ENCODE results near the gene SDK1. TPM values are rescaled to one million over a fixed set of nuclear protein-coding genes. Genes with fewer than 3 reads are reported as not detected.

The SDK1 gene
- total and polyA plus RNA-seq, 2 experiments from 2014 or later = 2.1 to 10.0 TPM

DNA sequence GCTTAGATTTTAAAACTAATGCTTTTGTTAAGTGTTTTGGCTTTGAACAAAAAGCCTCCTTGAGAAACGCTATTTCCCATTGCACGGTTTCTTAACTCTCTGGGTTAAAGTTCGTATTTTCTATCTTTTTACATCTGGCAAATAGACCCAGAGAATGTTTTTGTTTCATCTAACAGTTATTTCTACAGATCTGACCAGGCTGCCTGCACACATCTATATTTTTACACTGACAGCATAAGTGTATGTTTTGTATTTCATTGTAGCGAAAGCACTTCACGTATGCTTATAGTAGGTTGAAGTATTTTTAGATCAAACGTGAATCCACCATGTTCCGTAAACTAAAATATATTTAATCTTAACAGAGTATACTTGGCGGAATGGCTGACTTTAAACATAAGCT lies 477.3 kb downstream of the SDK1 start:
- H3K27ac Mint-ChIP-seq = no peak overlapping the region
- Histone ChIP-seq H3K27ac (ENCODE audit: low read depth) (no peak overlapping the region), H2AFZ (no peak overlapping the region), H3K36me3 (ENCODE audit: insufficient read depth) (no peaks in the 10 kb centered on the region), H3K27me3 (ENCODE audit: insufficient read depth) (no peaks in the 10 kb centered on the region), H3K9me2 (ENCODE audit: insufficient read depth) (no peaks in the 10 kb centered on the region), H3K79me2 (replicated peaks; ENCODE audit: insufficient read depth) (no peaks in the 10 kb centered on the region), H3F3A (replicated peaks; ENCODE audit: low read depth) (no peaks in the 10 kb centered on the region), H3K4me3 (no peak overlapping the region), H3K4me1 (ENCODE audit: insufficient read depth) (no peaks in the 10 kb centered on the region), H3K4me2 (no peak overlapping the region), H4K20me1 (replicated peaks; ENCODE audit: insufficient read depth) (no peaks in the 10 kb centered on the region)
- peaks cover 19% of the 10 kb centered on the region for H3K9me3 Mint-ChIP-seq
- no peak overlapping the region for H3K4me3 Mint-ChIP-seq
- TF ChIP-seq JUNB (IDR thresholded peaks at IDR 0.05; ENCODE audit: unreplicated experiment) (no peak), EZH2phosphoT487 (IDR thresholded peaks at IDR 0.05; ENCODE audit: unreplicated experiment) (no peak), NANOG (IDR thresholded peaks at IDR 0.05; ENCODE audit: borderline replicate concordance) (no peak), CREB1 (CRISPR knock-in tag; IDR thresholded peaks at IDR 0.05; ENCODE audit: low read depth) (no peak), POLR2AphosphoS5 (IDR thresholded peaks at IDR 0.05; ENCODE audit: low read depth) (no peak), ZNF462 (CRISPR knock-in tag; IDR thresholded peaks at IDR 0.05) (no peak), STAT1 (IDR thresholded peaks at IDR 0.05; ENCODE audit: unreplicated experiment) (no peak), ZNF114 (CRISPR knock-in tag; IDR thresholded peaks at IDR 0.05) (no peak), EZH2 (IDR thresholded peaks at IDR 0.05; ENCODE audit: low read depth, unreplicated experiment) (no peak), ETS1 (IDR thresholded peaks at IDR 0.05) (no peak), ZNF331 (CRISPR knock-in tag; IDR thresholded peaks at IDR 0.05; ENCODE audit: low read depth) (no peak)
- TF ChIP-seq, protein P1, sequence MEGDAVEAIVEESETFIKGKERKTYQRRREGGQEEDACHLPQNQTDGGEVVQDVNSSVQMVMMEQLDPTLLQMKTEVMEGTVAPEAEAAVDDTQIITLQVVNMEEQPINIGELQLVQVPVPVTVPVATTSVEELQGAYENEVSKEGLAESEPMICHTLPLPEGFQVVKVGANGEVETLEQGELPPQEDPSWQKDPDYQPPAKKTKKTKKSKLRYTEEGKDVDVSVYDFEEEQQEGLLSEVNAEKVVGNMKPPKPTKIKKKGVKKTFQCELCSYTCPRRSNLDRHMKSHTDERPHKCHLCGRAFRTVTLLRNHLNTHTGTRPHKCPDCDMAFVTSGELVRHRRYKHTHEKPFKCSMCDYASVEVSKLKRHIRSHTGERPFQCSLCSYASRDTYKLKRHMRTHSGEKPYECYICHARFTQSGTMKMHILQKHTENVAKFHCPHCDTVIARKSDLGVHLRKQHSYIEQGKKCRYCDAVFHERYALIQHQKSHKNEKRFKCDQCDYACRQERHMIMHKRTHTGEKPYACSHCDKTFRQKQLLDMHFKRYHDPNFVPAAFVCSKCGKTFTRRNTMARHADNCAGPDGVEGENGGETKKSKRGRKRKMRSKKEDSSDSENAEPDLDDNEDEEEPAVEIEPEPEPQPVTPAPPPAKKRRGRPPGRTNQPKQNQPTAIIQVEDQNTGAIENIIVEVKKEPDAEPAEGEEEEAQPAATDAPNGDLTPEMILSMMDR (conservative IDR thresholded peaks at IDR 0.05; ENCODE audit: low read depth in 2 of 2) = no peak
- TF ChIP-seq, protein P2, sequence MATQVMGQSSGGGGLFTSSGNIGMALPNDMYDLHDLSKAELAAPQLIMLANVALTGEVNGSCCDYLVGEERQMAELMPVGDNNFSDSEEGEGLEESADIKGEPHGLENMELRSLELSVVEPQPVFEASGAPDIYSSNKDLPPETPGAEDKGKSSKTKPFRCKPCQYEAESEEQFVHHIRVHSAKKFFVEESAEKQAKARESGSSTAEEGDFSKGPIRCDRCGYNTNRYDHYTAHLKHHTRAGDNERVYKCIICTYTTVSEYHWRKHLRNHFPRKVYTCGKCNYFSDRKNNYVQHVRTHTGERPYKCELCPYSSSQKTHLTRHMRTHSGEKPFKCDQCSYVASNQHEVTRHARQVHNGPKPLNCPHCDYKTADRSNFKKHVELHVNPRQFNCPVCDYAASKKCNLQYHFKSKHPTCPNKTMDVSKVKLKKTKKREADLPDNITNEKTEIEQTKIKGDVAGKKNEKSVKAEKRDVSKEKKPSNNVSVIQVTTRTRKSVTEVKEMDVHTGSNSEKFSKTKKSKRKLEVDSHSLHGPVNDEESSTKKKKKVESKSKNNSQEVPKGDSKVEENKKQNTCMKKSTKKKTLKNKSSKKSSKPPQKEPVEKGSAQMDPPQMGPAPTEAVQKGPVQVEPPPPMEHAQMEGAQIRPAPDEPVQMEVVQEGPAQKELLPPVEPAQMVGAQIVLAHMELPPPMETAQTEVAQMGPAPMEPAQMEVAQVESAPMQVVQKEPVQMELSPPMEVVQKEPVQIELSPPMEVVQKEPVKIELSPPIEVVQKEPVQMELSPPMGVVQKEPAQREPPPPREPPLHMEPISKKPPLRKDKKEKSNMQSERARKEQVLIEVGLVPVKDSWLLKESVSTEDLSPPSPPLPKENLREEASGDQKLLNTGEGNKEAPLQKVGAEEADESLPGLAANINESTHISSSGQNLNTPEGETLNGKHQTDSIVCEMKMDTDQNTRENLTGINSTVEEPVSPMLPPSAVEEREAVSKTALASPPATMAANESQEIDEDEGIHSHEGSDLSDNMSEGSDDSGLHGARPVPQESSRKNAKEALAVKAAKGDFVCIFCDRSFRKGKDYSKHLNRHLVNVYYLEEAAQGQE (IDR thresholded peaks at IDR 0.05; ENCODE audit: unreplicated experiment) = no peak
- H3K36me3 Mint-ChIP-seq (ENCODE audit: low read depth) = peaks cover 3% of the 10 kb centered on the region; the same call in 2 of the 3 replicates
- peaks cover 6% of the 10 kb centered on the region; the same call in 2 of the 3 replicates for H3K4me1 Mint-ChIP-seq
- DNase-seq (ENCODE audit: low spot score) = no peak
- H3K27me3 Mint-ChIP-seq (ENCODE audit: insufficient read depth, low read depth, poor library complexity) = no peaks in the 10 kb centered on the region
- ATAC-seq = no peak

Measured in GM23338 (cell line).